Measurements from ENCODE around the gene CFAP65.

CFAP65 gene

DNA sequence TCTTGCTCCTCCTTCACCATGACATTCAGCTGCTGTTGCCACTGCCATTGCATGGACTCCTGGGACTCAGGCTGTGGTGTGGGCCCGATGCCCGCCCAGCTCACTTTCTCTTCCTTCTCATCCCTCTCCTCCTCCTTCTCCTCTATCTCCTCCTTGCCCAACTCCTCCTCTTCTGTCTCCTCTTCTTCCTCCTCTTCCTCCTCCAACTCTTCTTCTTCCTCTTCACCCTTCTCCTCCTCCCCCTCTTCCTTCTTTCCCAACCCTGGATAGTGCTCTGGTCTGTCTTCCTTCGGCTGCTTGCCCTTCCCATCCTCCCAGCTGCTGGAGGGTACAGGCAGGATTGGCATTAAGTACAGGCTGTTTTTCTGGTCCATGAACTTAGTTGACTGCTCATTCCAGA is 37.3 kb downstream of the CFAP65 start:
- DNase-seq = no peak

GRCh38 chr2:219003267-219003634 is 38.1 kb downstream of the CFAP65 start:
- no peak for DNase-seq

DNA sequence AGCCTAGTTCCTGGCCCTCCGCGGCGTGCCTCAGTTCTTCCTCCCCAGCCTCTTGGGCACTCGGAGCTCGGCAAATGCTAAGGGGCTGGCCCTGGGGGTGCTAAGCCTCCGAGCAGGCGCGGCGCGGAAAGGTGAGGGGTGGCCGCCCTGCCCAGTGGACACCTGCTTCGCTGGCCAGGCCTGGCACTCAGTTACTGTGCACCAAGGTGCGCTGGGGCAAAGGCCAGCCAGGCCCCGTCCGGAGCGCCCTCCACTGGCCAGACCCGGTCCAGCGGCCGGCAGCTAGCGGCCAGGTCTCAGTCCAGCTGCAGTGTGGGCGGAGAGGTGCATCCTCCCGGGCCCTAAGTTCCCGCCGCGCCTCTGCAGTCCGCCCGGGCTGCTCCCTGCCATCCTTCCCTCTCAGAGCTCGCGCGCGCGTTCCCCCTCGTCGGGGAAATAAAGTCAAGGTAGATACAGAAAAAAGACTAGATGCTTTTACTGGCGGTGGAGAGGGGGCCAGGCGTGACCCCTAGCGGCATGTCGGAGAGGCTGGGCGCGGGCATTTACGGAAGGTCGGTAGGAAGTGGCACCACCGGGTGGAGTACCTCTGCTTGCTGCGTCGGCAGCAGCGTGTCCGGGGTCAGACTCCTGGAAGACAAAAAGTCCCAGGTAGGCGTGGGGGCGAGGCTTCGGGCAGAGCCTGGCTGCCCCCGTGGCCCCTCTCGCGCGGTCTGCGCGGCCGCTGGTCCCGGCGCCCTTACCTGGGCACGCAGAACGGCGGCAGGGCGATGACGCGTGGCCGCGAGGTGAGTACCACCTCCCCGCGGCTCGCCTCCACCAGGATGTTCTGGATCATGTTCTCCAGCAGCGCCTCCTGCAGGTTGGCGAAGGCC is 38.7 kb downstream of the CFAP65 start:
- DNase-seq = peak; percentile 49

DNA sequence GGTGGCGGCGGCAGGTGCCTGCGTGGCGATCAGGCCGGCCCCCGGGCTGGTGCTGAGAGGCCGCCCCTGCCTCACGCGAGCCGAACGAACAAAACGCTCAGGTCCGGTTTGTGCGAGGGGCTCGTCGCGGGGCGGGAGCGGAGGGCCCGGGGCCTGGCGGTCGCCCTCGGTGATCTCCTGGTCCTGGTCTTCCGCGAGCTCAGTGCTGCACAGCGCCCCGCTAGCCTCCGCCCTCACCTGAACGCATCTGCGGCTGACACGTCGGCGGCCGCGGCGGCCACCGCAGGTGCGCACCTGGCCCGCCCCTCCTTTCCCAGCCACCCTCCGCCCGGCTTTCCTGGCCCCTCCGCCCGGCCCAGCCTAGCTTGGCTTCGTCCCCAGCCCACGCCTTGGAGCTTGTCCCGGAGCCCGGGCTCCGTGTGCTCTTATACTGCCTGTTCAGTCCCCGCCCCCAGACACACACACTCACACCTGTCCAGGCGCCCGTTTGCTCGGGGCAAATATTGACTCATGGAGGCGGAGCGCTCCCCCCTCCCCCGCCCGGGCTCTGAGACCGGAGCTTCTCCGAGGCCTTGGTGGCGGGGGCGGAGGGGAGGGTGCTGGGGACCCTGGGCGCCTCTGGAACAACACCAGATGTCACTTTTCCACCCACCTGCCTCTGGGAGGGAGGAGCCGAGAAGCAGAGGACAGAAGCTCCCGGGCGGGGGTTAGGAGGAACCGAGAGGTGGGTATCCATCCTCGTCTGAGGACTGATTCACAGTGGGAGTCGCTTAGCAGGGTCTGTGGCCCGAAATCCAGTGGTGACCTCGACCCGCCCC is 39.5 kb downstream of the CFAP65 start:
- peak; percentile 34 for DNase-seq

- DNase-seq = no peak
These were observed 40.2 kb downstream of the CFAP65 start for GRCh38 chr2:219001100-219001576.

GRCh38 chr2:219000569-219000960 is 40.8 kb downstream of the CFAP65 start:
- DNase-seq = no peak

- DNase-seq = no peak
These were observed 41.3 kb downstream of the CFAP65 start for GRCh38 chr2:218999881-219000568.

DNA sequence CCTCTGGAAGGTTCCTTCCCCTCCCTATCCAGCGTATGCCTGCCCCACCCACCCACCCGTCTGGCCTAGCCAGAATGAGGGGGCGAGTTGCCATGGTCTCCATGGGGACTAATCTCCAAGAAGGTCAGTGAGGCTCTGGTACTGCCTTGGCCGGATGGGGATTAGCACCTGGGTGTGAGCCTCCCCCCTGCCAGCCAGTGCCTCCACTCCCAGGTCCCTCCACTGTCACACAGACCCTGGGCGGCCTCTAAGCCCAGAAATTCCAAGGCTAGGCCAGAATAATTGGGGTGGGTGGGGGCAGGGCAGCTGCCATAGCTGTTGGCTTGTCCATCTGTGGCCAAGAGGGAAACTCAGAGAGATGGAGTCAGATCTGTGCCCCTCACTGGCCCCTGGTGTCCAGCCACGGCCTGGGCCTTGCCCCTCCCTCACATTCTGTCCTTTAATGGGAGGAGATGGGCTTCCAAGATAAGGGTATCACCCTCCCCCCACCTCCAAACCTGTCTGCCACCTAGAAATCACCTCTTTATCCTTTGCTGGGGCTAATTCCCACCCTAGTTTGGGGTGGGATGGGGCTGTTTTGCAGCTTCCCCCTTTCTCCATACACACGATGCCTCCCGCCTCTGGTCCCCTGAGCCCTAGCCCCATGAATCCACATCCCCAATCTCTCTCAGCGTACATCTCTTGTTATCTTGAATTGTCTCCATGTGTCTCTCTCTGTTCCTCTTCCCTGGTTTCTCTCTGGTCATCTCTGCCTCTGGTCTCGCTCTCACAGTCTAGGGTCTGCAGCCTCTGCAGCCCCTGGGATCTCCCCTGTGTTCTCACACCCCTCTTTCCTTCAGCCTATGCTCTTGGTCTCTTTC is 42.1 kb downstream of the CFAP65 start:
- DNase-seq = no peak

- DNase-seq = no peak
These were observed 42.8 kb downstream of the CFAP65 start for GRCh38 chr2:218998414-218999002.

- DNase-seq = no peak
These were observed 43.6 kb downstream of the CFAP65 start for GRCh38 chr2:218997731-218998130.

- DNase-seq = no peak
These were observed 44.4 kb downstream of the CFAP65 start for GRCh38 chr2:218996937-218997336.

DNA sequence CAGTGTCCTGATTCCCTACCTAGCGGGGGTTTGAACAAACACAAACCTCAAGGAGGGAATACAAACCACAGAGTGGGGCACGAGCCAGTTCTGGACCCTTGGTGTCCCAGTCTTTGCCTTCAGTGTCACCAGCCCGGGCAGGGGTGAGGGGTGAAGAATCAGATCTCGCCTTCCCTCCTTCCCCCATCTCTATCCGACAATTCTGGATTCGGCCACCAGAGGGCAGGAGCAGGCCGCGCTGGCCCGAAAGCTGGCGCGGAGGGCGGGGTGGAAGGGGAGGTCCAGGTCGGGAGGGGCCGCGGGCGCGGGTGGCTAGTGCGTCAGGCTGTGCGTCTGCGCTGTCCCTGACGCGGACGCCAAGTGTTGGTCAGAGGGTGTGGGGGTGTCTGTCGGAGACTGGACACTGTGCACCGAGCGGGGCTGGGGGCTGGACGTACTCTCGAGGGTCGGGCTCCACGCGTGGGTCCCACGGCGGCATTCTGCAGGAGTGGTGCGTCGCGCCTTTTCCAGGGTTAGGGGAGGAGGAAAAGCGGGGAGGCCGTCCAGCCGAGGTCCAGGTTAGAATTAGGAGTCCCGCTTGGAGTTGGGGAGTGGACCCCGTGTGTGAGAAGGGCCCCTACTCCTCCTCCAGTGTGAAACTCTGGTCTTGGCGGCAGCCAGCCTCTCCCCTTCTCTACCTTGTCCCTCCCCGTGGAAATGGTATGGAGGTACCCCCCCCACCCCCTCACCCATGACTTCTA is 45.2 kb downstream of the CFAP65 start:
- peak; percentile 79 for DNase-seq

GRCh38 chr2:218995561-218995960 is 45.8 kb downstream of the CFAP65 start:
- no peak for DNase-seq

GRCh38 chr2:218993345-218994315 is 47.7 kb downstream of the CFAP65 start, which contains the start of gene CRYBA2:
Gene CRYBA2 (minus strand): TSS chr2:218993422. CDS start chr2:218993176, 246 bp downstream.
- DNase-seq = no peak

- DNase-seq = no peak
These were observed 48.5 kb downstream of the CFAP65 start for GRCh38 chr2:218992703-218993344.

GRCh38 chr2:218992196-218992595 is 49.1 kb downstream of the CFAP65 start:
- no peak for DNase-seq

- DNase-seq = no peak
These were observed 49.6 kb downstream of the CFAP65 start for GRCh38 chr2:218991674-218992168.

DNA sequence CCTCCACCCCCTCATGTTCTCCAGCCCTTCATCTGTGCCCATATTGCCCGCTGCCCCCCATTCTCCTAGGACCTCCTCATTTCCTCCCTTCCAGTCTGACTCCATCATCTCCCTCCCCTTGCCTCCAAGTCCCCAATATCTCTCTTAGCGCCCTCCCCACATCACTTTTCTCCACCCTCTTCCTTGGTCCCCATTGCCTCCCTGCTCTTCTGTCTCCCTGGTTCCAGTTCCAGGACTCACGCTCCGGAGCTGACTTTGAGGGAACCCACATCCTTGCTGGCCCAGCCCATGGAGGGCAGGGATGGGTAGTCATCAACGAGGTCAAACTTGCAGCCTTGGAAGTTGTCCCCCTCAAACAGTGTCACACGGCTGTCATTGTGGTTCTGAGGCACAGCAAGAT is 50.7 kb downstream of the CFAP65 start:
- DNase-seq = no peak

DNA sequence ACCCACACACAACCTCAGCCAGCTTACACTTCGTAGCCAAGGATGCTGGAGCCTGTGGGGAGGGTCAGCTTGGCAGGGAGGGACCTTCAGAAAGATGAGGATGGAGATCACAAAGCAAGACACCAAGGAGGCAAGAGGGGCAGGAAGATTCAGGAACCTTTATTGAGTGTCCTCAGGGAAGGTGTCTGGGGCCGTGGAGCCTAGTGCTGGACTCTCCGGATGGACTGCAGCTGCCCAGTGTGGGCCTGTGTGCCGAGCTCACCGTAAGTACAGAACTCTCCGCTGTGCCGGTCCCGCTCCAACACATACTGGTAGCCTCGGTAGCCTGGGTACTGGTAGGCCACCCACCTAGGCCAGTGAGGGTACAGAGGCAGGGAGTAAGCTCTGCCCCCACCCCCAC is 51.3 kb downstream of the CFAP65 start:
- no peak for DNase-seq

Measured in activated CD4-positive, alpha-beta T cell treated with anti-CD3 and anti-CD28 coated beads, Interleukin-2, amount 50 U/mL, for 1 hour (primary cell).